Breast epithelium (tissue), 4 donors: ENCODE results near the gene YOD1. TPM values are rescaled to one million over a fixed set of nuclear protein-coding genes. Genes with fewer than 3 reads are reported as not detected.
A peak's percentile ranks its signal among the peaks of the same experiment; 100 is the strongest.

Experiments
- DNase-seq, 2 donors: peaks; one replicate each; pipeline ENCODE4 v3.0.0-alpha.2; 2019; ENCODE audit warnings: low spot score in 2 of 2
- H3K27ac ChIP-seq, 2 donors: fragments of 200-600 bp; sonication (generic) in 1 of 2; one replicate each; pipeline ENCODE4 v1.5.1; 2016 to 2019; ENCODE audit warnings: mild to moderate bottlenecking in 1 of 2
- H3K27me3 ChIP-seq, 2 donors: fragments of 200-600 bp; sonication (generic) in 1 of 2; one replicate each; pipeline versions ENCODE4 v1.5.1 to v1.6.0; 2017 to 2019; ENCODE audit warnings: control low read depth in 1 of 2, mild to moderate bottlenecking in 1 of 2
- H3K36me3 ChIP-seq: fragments of 200-600 bp; one replicate; pipeline ENCODE4 v1.5.1; 2019
- H3K4me1 ChIP-seq, 2 donors: fragments of 200-600 bp; sonication (generic); one replicate each; pipeline ENCODE4 v1.5.1; 2016 to 2019; ENCODE audit warnings: control low read depth in 1 of 2
- H3K4me3 ChIP-seq, 3 donors: fragments of 200-600 bp; sonication (generic); 1 replicate in 2 of 3; 2 replicates in 1 of 3; pipeline ENCODE4 v1.5.1; 2016 to 2019; ENCODE audit warnings: mild to moderate bottlenecking in 3 of 3, moderate library complexity in 2 of 3
- H3K9me3 ChIP-seq, 2 donors: fragments of 200-600 bp; sonication (generic) in 1 of 2; one replicate each; pipeline ENCODE4 v1.5.1; 2016 to 2019; ENCODE audit warnings: control low read depth in 1 of 2
- POLR2A ChIP-seq: fragments of 450-650 bp; IDR thresholded peaks from one replicate; pipeline ENCODE4 v1.6.1; 2016; ENCODE audit warnings: antibody characterized with exemption, mild to moderate bottlenecking, moderate library complexity
- POLR2AphosphoS5 ChIP-seq, 3 donors: sonication (generic); formaldehyde crosslinking; IDR thresholded peaks; one replicate each; pipeline ENCODE4 v1.6.1; 2017; ENCODE audit warnings: antibody characterized with exemption in 3 of 3
- intact Hi-C: fragments of 100-400 bp; cut with DNase I; formaldehyde crosslinking; loops from one replicate; pipeline ENCODE4 v1.15.1; 2023; ENCODE audit warnings: low total_unique reads
- total RNA-seq, 3 donors: library from RNA; depleted of rRNA; stranded (reverse); fragments of >200 nt; gene quantifications; one replicate each; pipeline ENCODE4 v1.1.0, GENCODE V29; 2016
- TF ChIP-seq, protein P1 (sequence below), 3 donors: fragments of 450-650 bp; IDR thresholded peaks; one replicate each; pipeline ENCODE4 v1.5.1; 2016 to 2017; ENCODE audit warnings: antibody characterized with exemption in 3 of 3, mild to moderate bottlenecking in 3 of 3, moderate library complexity in 3 of 3

The YOD1 gene
- total RNA-seq, 3 donors from 2014 or later = 6.9 to 13.3 (median 9.2) TPM

DNA sequence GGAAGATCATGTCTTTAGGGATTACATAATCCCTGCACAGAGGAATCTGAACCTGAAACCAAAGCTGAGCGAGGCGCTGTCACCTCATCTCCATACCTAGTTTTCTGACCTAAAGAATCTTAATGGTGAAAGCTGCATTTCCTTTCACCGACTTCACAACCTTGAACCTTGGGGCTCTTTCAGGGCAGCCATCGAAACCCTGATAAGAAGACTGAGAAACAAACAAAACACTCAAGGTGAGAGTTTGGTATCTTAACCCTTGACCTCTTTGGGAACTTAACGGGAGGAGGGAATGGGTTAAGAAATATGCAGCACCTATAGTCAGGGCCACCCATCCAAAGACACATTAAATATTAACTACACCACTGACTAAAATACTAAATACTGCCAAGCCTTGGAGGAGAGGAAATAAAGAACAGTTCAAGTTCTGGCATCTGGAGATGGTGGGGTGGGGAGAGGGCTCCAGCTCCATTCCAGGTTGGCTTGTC is 20.4 kb downstream of the YOD1 start:
- TF ChIP-seq, protein P1, sequence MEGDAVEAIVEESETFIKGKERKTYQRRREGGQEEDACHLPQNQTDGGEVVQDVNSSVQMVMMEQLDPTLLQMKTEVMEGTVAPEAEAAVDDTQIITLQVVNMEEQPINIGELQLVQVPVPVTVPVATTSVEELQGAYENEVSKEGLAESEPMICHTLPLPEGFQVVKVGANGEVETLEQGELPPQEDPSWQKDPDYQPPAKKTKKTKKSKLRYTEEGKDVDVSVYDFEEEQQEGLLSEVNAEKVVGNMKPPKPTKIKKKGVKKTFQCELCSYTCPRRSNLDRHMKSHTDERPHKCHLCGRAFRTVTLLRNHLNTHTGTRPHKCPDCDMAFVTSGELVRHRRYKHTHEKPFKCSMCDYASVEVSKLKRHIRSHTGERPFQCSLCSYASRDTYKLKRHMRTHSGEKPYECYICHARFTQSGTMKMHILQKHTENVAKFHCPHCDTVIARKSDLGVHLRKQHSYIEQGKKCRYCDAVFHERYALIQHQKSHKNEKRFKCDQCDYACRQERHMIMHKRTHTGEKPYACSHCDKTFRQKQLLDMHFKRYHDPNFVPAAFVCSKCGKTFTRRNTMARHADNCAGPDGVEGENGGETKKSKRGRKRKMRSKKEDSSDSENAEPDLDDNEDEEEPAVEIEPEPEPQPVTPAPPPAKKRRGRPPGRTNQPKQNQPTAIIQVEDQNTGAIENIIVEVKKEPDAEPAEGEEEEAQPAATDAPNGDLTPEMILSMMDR (IDR thresholded peaks at IDR 0.05) = no peak
- TF ChIP-seq POLR2A (no peak), POLR2AphosphoS5 (IDR thresholded peaks at IDR 0.05) (no peak)
- H3K4me1 ChIP-seq = peaks cover 0 to 9% of the 10 kb centered on the region in 2 donors
- no peaks in the 10 kb centered on the region for H3K36me3 ChIP-seq
- no peaks in the 10 kb centered on the region for H3K27me3 ChIP-seq
- no peaks in the 10 kb centered on the region for H3K9me3 ChIP-seq
- H3K4me3 ChIP-seq = peak overlapping the region in 2 of 3 donors; percentile 57
- no peak for DNase-seq
- intact Hi-C loops = loop anchor here (2.0 to 5.0 kb wide), 2 partner anchors 46 to 607 kb away; no protein-coding TSS in a partner anchor
- peak overlapping the region; percentile 81 to 93 for H3K27ac ChIP-seq

DNA sequence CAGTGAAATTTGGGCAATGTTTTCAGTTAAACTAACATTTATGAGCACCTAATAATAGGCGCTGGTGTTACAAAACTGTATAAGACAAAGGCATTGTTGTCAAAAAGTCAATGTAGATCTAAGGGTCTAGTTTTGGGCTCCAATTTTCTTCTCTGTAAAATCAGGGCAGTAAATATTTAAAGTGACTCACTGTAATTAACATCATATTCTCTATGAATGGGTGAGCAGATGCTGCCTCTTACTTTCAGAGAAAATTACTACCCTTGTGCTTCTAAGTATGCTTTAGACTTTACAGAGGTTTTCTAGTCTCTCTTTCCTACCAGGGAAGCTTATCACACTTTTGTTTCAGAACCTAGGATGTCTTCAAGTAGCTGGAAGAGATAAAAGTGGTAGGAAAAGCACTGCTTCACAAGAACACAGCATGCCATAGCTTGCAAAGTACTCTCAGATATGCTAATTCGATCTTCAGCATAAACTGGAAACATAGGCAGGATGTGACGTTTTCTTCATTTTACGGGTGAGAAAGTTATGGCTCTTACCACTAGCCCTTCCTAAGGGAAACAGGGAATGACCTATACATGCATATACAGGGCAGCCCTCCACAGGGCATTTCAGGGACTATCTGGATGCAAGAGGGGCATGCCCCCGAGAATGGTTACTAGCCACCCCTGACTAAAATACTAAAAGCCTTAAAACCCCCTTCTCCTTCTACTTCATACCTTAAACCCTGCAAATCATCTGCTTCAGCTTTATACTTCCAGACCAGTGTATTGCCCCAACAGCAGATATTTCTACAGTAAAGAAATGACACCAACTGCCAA is 21.1 kb downstream of the YOD1 start:
- peak overlapping the region in 2 of 3 donors; percentile 57 for H3K4me3 ChIP-seq

DNA sequence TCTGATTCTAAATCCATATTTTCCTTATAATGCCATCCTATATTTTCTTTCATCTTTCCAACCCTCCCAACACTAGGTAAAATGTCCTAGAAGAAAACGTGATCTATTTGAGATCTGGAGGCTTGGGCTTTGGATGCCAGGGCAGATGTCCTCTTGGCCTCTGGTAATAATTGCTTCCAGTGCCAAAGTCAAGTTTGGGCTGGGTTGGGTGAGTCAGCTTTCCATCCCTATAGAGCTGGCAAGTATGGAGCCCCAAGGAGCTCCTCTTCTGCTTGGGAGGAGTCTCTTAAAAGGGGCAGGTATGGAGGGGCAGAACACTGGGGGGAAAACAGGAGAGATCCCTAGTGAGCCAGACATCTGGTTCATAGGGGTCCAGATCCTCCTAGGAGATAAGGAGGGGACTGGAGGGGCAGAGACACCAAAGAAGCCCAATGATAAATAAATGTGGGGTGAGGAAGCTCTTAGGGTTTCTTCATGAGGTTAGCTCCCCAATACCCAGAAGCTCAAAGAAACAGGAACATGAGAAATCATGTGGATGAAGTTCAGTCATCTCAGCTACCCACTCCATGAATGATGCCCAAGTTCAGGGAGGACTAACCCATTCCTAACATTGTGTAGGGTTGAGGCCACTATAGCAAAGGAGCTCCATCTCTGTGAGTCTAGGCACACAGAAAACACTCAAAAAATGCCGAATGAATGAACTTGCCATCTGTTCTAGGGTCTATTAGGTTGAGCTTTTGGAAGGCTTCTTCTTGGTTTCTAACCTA is 21.9 kb downstream of the YOD1 start:
- no peaks in the 10 kb centered on the region for H3K36me3 ChIP-seq
- TF ChIP-seq POLR2A (no peak), POLR2AphosphoS5 (IDR thresholded peaks at IDR 0.05) (no peak)
- TF ChIP-seq, protein P1 (IDR thresholded peaks at IDR 0.05) = no peak
- no peaks in the 10 kb centered on the region for H3K9me3 ChIP-seq
- H3K27ac ChIP-seq = peak overlapping the region; percentile 14 to 93
- no peak overlapping the region for H3K4me3 ChIP-seq
- peaks cover 0 to 16% of the 10 kb centered on the region in 2 donors for H3K4me1 ChIP-seq
- no peaks in the 10 kb centered on the region for H3K27me3 ChIP-seq
- DNase-seq = no peak
- intact Hi-C loops = no loop called here

More for the DNA sequence above, 21.1 kb downstream of the YOD1 start:
- no peaks in the 10 kb centered on the region for H3K27me3 ChIP-seq
- H3K4me1 ChIP-seq = peaks cover 0 to 9% of the 10 kb centered on the region in 2 donors
- intact Hi-C loops = loop anchor here (2.0 to 5.0 kb wide), 2 partner anchors 47 to 607 kb away; no protein-coding TSS in a partner anchor
- H3K27ac ChIP-seq = peak overlapping the region; percentile 81 to 93
- no peaks in the 10 kb centered on the region for H3K9me3 ChIP-seq
- no peak for DNase-seq
- TF ChIP-seq, protein P1 (IDR thresholded peaks at IDR 0.05) = no peak
- TF ChIP-seq POLR2A (no peak), POLR2AphosphoS5 (IDR thresholded peaks at IDR 0.05) (no peak)
- H3K36me3 ChIP-seq = no peaks in the 10 kb centered on the region

DNA sequence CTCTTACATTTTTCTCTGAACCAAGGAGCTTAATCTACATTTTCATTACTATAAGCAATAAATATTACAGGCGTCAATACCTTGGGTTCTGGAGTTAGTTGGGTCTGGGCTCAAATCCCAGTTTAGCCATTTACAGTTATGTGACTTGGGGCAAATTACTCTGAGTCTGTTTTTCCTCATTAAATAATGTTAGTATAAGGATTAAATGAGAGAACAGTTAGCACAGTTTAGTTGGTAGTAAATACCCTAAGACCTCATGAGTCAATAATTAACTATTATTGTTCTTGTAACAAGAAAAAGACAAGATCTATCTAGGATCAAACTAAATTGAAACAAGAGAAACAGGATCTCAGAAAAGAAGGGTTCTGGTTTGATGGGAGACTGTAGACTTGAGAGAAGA is 23.1 kb downstream of the YOD1 start:
- Histone ChIP-seq H3K27me3 (no peaks in the 10 kb centered on the region), H3K4me3 (peak overlapping the region in 1 of 3 donors; percentile 26), H3K9me3 (no peaks in the 10 kb centered on the region), H3K27ac (peak overlapping the region; percentile 84 to 93), H3K36me3 (no peaks in the 10 kb centered on the region), H3K4me1 (peaks cover 0 to 16% of the 10 kb centered on the region in 2 donors)
- no peak for DNase-seq
- intact Hi-C loops = no loop called here
- TF ChIP-seq POLR2A = no peak
- TF ChIP-seq, protein P1 (IDR thresholded peaks at IDR 0.05) = no peak
- no peak for TF ChIP-seq POLR2AphosphoS5 (IDR thresholded peaks at IDR 0.05)
